ENCODE data around the gene HDLBP.

DNA sequence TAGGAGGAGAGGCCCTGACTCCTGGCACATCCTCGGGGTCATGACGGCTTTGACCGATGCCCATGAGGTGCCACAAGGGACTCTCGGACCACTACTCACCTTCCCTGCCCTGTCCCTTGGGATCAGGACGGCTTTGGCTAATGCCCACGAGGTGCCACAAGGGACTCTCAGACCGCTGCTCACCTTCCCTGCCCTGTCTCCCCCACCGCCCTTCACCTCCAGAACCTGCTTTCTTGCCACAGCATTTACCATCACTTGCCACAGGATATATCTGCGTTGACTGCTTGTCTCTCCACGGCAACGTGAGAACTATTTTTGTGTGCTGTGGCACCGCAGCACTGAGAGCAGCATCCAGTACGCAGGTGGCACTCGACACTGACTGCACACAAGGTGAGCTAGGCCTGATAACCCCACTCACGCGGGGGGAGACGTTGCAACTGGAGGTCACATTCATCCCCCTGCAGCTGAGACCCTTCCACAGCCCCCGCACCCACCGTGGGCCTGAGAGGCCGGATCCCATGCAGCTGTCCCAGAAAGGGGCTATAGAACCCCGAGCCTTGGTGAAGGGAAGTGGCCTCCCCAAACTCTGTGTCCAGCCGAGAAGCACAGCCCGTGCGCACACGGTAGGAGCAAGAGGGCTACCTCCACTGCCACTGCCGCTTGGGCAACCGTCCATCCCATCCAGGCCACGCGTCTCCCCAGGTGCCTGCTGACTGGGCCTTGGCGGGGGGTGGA is 79.4 kb downstream of the HDLBP start:
- TF ChIP-seq, protein P1, sequence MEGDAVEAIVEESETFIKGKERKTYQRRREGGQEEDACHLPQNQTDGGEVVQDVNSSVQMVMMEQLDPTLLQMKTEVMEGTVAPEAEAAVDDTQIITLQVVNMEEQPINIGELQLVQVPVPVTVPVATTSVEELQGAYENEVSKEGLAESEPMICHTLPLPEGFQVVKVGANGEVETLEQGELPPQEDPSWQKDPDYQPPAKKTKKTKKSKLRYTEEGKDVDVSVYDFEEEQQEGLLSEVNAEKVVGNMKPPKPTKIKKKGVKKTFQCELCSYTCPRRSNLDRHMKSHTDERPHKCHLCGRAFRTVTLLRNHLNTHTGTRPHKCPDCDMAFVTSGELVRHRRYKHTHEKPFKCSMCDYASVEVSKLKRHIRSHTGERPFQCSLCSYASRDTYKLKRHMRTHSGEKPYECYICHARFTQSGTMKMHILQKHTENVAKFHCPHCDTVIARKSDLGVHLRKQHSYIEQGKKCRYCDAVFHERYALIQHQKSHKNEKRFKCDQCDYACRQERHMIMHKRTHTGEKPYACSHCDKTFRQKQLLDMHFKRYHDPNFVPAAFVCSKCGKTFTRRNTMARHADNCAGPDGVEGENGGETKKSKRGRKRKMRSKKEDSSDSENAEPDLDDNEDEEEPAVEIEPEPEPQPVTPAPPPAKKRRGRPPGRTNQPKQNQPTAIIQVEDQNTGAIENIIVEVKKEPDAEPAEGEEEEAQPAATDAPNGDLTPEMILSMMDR (IDR thresholded peaks at IDR 0.05; ENCODE audit: insufficient read depth, low read length) = no peak
- TF ChIP-seq POLR2AphosphoS5 (IDR thresholded peaks at IDR 0.05; ENCODE audit: low read depth) = no peak
- TF ChIP-seq, protein P2, sequence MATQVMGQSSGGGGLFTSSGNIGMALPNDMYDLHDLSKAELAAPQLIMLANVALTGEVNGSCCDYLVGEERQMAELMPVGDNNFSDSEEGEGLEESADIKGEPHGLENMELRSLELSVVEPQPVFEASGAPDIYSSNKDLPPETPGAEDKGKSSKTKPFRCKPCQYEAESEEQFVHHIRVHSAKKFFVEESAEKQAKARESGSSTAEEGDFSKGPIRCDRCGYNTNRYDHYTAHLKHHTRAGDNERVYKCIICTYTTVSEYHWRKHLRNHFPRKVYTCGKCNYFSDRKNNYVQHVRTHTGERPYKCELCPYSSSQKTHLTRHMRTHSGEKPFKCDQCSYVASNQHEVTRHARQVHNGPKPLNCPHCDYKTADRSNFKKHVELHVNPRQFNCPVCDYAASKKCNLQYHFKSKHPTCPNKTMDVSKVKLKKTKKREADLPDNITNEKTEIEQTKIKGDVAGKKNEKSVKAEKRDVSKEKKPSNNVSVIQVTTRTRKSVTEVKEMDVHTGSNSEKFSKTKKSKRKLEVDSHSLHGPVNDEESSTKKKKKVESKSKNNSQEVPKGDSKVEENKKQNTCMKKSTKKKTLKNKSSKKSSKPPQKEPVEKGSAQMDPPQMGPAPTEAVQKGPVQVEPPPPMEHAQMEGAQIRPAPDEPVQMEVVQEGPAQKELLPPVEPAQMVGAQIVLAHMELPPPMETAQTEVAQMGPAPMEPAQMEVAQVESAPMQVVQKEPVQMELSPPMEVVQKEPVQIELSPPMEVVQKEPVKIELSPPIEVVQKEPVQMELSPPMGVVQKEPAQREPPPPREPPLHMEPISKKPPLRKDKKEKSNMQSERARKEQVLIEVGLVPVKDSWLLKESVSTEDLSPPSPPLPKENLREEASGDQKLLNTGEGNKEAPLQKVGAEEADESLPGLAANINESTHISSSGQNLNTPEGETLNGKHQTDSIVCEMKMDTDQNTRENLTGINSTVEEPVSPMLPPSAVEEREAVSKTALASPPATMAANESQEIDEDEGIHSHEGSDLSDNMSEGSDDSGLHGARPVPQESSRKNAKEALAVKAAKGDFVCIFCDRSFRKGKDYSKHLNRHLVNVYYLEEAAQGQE (IDR thresholded peaks at IDR 0.05; ENCODE audit: insufficient replicate concordance, low read depth) = no peak

All from HL-60 (cell line).